Measurements from ENCODE around the gene SGCA.

DNA sequence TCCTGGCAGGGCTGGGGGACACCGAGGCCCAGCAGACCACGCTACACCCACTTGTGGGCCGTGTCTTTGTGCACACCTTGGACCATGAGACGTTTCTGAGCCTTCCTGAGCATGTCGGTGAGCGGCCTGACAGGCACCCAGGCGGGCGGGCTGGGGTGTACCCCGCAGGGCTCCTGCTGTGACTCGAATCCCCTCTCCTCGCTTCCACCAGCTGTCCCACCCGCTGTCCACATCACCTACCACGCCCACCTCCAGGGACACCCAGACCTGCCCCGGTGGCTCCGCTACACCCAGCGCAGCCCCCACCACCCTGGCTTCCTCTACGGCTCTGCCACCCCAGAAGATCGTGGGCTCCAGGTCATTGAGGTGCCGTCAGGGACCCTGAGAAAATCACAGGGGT is 1.6 kb downstream of the SGCA start:
- TF ChIP-seq, protein P1, sequence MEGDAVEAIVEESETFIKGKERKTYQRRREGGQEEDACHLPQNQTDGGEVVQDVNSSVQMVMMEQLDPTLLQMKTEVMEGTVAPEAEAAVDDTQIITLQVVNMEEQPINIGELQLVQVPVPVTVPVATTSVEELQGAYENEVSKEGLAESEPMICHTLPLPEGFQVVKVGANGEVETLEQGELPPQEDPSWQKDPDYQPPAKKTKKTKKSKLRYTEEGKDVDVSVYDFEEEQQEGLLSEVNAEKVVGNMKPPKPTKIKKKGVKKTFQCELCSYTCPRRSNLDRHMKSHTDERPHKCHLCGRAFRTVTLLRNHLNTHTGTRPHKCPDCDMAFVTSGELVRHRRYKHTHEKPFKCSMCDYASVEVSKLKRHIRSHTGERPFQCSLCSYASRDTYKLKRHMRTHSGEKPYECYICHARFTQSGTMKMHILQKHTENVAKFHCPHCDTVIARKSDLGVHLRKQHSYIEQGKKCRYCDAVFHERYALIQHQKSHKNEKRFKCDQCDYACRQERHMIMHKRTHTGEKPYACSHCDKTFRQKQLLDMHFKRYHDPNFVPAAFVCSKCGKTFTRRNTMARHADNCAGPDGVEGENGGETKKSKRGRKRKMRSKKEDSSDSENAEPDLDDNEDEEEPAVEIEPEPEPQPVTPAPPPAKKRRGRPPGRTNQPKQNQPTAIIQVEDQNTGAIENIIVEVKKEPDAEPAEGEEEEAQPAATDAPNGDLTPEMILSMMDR (conservative IDR thresholded peaks at IDR 0.05; ENCODE audit: low read length) = no peak
- no peak for TF ChIP-seq EZH2phosphoT487 (IDR thresholded peaks at IDR 0.05; ENCODE audit: borderline replicate concordance, low read depth, low read length)
